GM06990 (cell line): ENCODE measurements around the gene SPTLC2.

ENCODE experiments used
- DNase-seq: peaks from one replicate; pipeline ENCODE4 v3.0.0-alpha.2; 2011; ENCODE audit not compliant: insufficient read length; ENCODE audit errors: extremely low read depth
- H3K27me3 ChIP-seq: replicated peaks from 2 replicates; pipeline ENCODE4 v1.6.0; 2011; ENCODE audit warnings: low read length; ENCODE audit not compliant: control insufficient read depth, insufficient read depth
- H3K36me3 ChIP-seq: 2 replicates; pipeline ENCODE4 v1.5.1; 2011; ENCODE audit warnings: low read length; ENCODE audit not compliant: control insufficient read depth, insufficient read depth
- H3K4me3 ChIP-seq: replicated peaks from 2 replicates; pipeline ENCODE4 v1.5.1; 2011; ENCODE audit warnings: low read depth, mild to moderate bottlenecking, control low read depth, low read length
- TF ChIP-seq, protein P1 (sequence below): IDR thresholded peaks from 2 replicates; pipeline ENCODE4 v1.5.1; 2011; ENCODE audit warnings: low read length, control low read depth, mild to moderate bottlenecking, inconsistent platforms; ENCODE audit not compliant: insufficient read depth, poor library complexity, severe bottlenecking

SPTLC2 gene

DNA sequence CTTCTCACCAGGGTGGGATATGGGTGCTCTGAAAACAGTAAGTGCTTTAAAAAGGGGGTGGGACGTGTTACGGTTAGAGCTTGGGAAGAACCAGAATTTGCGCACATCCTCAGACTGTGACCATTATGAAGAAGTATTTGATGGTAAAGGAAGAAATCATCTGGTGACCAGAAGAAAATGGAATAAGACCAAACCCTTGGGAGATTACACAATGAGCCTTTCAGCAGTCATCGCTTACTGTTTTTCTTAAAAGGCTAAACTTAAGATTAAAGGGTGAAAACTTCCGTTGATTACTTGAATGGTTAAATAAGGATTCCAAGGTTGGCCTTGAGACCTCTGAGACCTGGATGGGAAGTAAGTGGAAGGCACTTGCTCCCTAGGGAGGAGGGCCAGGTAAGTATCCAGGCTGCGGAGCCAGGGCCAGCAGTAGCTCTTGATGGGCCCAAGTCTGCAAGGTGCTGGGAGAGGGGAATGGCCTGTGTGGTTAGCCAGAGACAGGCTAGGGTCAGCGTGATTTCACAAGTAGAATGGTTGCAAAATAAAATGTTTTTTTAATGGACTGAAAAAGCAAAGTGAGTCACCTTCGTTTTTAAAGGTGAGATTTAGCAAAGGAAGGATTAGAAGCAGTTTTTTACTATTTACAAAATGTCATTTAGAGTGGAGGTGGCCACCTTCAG lies 104.8 kb downstream of the SPTLC2 start:
- no peak overlapping the region for H3K4me3 ChIP-seq
- TF ChIP-seq, protein P1, sequence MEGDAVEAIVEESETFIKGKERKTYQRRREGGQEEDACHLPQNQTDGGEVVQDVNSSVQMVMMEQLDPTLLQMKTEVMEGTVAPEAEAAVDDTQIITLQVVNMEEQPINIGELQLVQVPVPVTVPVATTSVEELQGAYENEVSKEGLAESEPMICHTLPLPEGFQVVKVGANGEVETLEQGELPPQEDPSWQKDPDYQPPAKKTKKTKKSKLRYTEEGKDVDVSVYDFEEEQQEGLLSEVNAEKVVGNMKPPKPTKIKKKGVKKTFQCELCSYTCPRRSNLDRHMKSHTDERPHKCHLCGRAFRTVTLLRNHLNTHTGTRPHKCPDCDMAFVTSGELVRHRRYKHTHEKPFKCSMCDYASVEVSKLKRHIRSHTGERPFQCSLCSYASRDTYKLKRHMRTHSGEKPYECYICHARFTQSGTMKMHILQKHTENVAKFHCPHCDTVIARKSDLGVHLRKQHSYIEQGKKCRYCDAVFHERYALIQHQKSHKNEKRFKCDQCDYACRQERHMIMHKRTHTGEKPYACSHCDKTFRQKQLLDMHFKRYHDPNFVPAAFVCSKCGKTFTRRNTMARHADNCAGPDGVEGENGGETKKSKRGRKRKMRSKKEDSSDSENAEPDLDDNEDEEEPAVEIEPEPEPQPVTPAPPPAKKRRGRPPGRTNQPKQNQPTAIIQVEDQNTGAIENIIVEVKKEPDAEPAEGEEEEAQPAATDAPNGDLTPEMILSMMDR = no peak
- H3K27me3 ChIP-seq = no peaks in the 10 kb centered on the region
- H3K36me3 ChIP-seq = peaks cover 6% of the 10 kb centered on the region
- DNase-seq = no peak

DNA sequence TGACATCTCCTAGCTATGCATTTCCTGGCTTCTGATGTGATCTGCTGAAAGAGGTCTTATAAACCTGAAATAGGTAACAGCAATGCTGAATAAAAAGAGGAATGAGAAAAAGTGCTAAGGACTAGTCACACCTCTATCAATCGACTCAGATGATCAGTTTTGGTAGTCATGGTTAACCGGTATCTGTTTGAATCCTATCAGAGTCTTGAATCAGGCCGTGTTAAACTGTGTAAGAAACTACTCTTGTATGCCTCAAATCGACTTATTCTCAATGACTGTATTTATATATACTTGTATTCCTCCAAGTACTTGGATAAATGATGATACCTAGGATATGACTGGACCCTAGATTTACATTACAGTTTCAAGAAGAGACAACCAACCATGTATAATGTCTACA lies 107.1 kb downstream of the SPTLC2 start:
- Histone ChIP-seq H3K36me3 (peaks cover 6% of the 10 kb centered on the region), H3K27me3 (no peaks in the 10 kb centered on the region), H3K4me3 (no peak overlapping the region)
- TF ChIP-seq, protein P1 = no peak
- DNase-seq = no peak

DNA sequence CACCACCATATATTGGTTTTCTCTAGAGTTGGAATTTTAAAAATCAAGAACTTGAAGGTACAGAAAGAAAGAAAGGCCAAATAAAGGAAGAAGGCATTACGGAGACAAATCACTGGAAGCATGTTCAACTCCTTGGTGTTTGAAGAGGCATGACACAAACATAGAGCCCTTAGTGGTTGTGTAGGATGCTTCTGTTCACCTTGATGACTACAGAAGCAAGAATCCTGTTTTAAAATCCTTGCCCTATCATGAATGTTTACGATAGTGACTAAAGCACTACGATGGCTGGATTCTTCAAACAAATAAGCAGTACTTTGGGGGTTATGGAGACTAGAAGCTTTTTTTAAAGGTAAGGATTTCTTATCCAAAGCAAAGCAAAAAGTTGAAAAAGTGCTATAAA lies 107.6 kb downstream of the SPTLC2 start:
- Histone ChIP-seq H3K4me3 (no peak overlapping the region), H3K36me3 (peaks cover 6% of the 10 kb centered on the region), H3K27me3 (no peaks in the 10 kb centered on the region)
- no peak for DNase-seq
- TF ChIP-seq, protein P1 = no peak

DNA sequence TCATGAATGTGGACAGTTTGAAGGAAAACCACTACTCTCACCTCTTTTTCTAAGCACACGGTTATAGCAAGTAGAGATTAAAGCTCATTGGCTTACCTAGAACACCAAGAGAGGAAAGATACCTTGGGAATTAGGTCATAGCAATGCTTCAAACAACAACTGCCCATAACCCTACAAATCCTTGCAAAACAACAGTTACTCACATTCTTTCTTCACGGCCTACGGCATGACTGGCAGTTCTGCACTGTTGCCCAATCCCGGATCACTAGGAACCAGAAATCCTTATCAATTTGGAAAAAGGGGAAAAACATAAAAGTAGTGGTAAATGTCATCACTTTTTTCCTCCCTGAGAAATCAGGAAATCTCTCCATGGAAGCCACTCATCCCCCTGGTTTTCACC lies 108.2 kb downstream of the SPTLC2 start:
- peaks cover 6% of the 10 kb centered on the region for H3K36me3 ChIP-seq
- no peak overlapping the region for H3K4me3 ChIP-seq
- TF ChIP-seq, protein P1 = no peak
- no peaks in the 10 kb centered on the region for H3K27me3 ChIP-seq
- no peak for DNase-seq

DNA sequence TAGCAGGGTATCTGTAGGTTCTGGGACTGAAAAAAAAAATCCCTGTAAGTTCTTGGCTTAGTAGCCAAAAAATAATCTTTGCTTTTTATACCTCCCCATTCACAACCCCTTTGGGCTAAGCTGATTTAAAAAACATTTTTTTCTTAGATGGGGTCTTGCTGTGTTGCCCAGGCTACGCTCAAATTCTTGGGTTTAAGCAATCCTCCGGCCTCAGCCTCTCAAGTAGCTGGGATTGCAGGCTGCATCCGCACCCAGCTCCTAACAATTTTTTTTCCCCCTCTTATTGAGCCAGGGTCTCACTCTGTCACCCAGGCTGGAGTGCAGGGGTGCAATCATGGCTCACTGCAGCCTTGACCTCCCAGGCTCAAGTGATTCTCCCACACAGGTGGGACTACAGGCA lies 108.7 kb downstream of the SPTLC2 start:
- TF ChIP-seq, protein P1 = no peak
- Histone ChIP-seq H3K27me3 (no peaks in the 10 kb centered on the region), H3K36me3 (peaks cover 6% of the 10 kb centered on the region), H3K4me3 (no peak overlapping the region)
- DNase-seq = no peak

DNA sequence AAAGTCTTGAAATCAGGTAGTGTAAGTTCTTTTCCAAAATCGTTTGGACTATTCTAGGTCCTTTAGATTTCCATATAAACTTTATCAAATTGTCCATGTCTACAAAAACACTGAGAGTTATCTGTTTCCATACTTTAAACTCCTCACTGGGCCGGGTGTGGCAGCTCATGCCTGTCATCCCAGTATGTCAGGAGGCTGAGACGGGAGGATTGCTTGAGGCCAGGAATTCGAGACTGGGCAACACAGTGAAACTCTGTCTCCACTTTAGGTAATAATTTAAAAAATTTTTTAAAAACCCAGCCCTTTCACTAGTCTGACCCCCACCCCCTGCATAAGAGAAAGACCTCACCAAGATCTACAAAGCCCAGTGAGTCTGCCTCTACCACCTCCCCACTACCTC lies 111.4 kb downstream of the SPTLC2 start:
- TF ChIP-seq, protein P1 = no peak
- H3K27me3 ChIP-seq = 0 out of 2 replicates have a peak, but pooled peaks cover under 1% of the 10 kb centered on the region
- no peak for DNase-seq

More for the DNA sequence above, 111.4 kb downstream of the SPTLC2 start:
- no peak overlapping the region for H3K4me3 ChIP-seq
- H3K36me3 ChIP-seq = no peaks in the 10 kb centered on the region
